Ishikawa (cell line): ENCODE measurements around the gene DLX4.

Source experiments
- CREB1 ChIP-seq: IDR thresholded peaks from 2 replicates; pipeline ENCODE4 v1.6.1; 2012; ENCODE audit warnings: low read depth
- EGR1 ChIP-seq: IDR thresholded peaks from 2 replicates; pipeline ENCODE4 v1.6.1; 2012
- EP300 ChIP-seq: IDR thresholded peaks from 2 replicates; pipeline ENCODE4 v1.6.1; 2012; ENCODE audit warnings: borderline replicate concordance
- FOXM1 ChIP-seq: IDR thresholded peaks from 2 replicates; pipeline ENCODE4 v1.6.1; 2012; ENCODE audit warnings: low read depth, borderline replicate concordance
- MAX ChIP-seq: IDR thresholded peaks from 2 replicates; pipeline ENCODE4 v1.6.1; 2012
- NFIC ChIP-seq: IDR thresholded peaks from 2 replicates; pipeline ENCODE4 v1.6.1; 2012
- RAD21 ChIP-seq: IDR thresholded peaks from 2 replicates; pipeline ENCODE4 v1.6.1; 2012; ENCODE audit warnings: low read depth
- REST ChIP-seq: IDR thresholded peaks from 2 replicates; pipeline ENCODE4 v1.6.1; 2012; ENCODE audit warnings: low read depth, mild to moderate bottlenecking
- TAF1 ChIP-seq: IDR thresholded peaks from 2 replicates; pipeline ENCODE4 v1.6.1; 2012; ENCODE audit warnings: low read depth, mild to moderate bottlenecking
- TCF12 ChIP-seq: IDR thresholded peaks from 2 replicates; pipeline ENCODE4 v1.6.1; 2012; ENCODE audit warnings: low read depth
- TEAD4 ChIP-seq: IDR thresholded peaks from 2 replicates; pipeline ENCODE4 v1.6.1; 2012
- USF1 ChIP-seq: IDR thresholded peaks from 2 replicates; pipeline ENCODE4 v1.6.1; 2012
- YY1 ChIP-seq: IDR thresholded peaks from 2 replicates; pipeline ENCODE4 v1.6.1; 2012; ENCODE audit warnings: low read depth

DNA sequence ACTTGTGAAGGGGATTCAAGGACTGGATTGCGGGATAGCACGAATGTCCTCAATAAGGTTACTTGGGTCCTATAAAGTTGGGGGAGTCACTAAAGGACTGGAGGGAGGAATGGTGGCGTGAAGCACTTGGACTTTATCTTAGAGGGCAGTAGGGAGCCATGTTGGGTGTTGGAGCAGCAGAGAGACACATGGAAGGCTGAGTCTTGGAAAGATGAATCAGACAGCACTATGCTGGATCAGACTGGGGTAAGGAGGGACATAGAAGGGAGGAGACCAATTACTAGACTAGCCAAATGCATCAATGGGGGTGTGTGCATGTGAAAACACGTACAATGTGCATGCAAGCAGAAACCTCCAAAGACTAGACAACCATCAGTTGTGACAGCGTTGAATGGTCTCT lies 26.0 kb upstream of the DLX4 start:
- TF ChIP-seq EP300: no peak
- no peak for TF ChIP-seq YY1
- TF ChIP-seq REST: no peak
- TF ChIP-seq FOXM1: no peak
- no peak for TF ChIP-seq EGR1
- TF ChIP-seq CREB1: no peak
- TF ChIP-seq MAX: no peak
- TF ChIP-seq NFIC: no peak
- TF ChIP-seq TCF12: no peak
- TF ChIP-seq RAD21: no peak
- TF ChIP-seq USF1: no peak
- no peak for TF ChIP-seq TAF1
- no peak for TF ChIP-seq TEAD4
